NK-92 (cell line): ENCODE results near the gene BIRC7.
A peak's percentile ranks its signal among the peaks of the same experiment; 100 is the strongest.
"Not testable (repeated sequence)": the region's sequence is repeated elsewhere in the genome, so short reads cannot be mapped to it uniquely, and the experiment has no call there.

ENCODE experiments used
- DNase-seq: peaks from one replicate; lab custom pipeline; 2025; ENCODE audit not compliant: unreplicated experiment; lab: John Stamatoyannopoulos, UW

Gene BIRC7

DNA sequence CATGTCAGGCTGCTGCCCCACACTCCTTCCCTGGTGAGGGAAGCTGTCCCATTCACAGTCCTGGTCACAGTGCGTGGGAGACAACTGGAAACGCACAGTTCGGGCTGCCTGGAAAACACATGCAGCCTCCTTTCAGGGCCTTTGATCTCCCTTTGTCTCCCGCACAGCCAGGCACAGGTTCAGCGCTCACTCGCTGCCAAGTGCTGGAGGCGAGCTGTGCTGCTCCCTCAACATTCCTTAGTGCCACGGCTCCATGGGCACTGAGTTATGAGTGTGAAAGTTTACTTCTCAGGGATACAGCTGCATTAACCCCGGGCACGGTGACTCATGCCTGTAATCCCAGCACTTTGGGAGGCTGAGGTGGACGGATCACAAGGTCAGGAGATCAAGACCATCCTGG, 28.8 kb upstream of the BIRC7 start:
- no peak for DNase-seq

GRCh38 chr20:63208346-63208909, 27.3 kb upstream of the BIRC7 start:
- DNase-seq = no peak

DNA sequence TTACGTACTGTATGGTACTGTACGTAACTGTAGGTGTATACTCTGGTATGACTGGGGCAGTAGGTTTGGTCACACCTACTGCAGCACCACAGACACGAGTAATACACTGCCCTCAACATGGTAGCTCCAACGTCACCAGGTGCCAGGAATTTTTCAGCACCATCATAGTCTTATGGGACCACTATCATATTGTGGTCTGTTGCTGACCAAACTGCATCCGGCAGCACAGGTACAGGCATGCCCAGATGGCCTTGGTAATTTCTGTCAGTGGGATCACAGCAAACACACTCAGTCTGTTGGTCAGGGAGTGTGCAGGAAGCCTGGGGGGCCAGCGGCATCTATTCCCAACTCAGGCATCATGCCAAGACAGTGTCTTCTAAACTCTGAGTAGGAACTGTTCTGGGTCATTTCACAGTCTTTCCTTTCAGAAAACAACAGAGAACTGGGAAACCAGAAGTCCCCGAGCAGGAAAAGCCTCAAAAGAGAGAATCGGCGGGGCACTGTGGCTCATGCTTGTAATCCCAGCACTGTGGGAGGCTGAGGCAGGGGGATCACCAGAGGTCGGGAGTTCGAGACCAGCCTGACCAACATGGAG, 25.6 kb upstream of the BIRC7 start:
- DNase-seq = no peak

- no peak for DNase-seq
These were observed 23.3 kb upstream of the BIRC7 start for GRCh38 chr20:63212393-63212730.

DNA sequence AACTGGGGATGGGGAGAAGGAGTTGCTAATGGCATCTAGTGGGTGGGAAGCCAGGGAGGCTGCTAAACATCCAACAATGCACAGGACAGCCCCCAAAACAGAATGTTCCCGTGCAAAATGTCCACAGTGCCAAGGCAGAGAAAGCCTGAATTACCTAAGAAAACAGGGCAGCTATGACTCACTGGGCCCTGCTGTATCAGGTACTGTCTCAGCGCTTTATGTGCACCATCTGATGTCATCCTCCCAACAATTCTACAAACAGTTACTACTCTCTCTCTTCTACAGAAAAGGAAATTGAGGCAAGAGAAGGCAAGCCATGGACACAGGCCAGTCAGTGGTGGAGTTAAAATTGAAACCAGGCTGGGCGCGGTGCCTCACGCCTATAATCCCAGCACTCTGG, 22.9 kb upstream of the BIRC7 start:
- DNase-seq = no peak

- no peak for DNase-seq
These were observed 21.2 kb upstream of the BIRC7 start for GRCh38 chr20:63214514-63214913.

- DNase-seq = no peak
These were observed 20.3 kb upstream of the BIRC7 start for GRCh38 chr20:63215101-63216040.

GRCh38 chr20:63216041-63216848, 19.5 kb upstream of the BIRC7 start, which contains the start of gene YTHDF1:
Gene YTHDF1 (minus strand): TSS chr20:63216131. CDS start chr20:63215892, 239 bp downstream.
- peak; percentile 56 for DNase-seq

DNA sequence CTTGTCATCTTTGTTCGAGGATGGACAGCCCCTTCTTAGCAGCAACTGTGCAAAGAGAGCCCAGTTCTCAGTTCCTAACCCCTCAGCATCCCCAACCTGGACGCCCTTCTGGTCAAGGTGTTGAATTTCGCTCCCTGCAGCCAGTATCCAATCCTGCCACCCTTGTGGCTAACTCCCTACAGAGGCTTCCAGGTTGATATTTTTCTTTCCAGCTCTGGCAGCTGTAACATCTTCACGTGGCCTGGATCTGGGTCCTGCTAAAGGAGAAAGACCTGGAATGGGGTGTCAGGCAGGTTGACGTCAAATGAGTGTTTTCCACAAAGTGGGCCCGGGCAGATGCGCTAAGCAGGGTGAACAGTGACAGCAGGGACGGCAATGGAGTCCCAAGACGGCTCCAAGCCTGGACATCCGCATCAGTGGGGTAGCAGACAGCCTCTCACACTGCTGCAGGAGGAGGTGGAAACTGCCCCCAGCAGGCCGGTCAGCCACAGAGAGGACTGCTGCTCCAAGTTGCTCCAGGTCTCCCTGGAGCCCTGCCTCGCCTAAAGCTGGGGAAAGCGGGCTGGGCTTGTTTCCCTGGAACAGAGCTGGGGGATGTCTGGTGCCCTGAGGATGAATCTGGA, 18.7 kb upstream of the BIRC7 start:
- DNase-seq = no peak

GRCh38 chr20:63217706-63218105, 18.0 kb upstream of the BIRC7 start:
- no peak for DNase-seq

DNA sequence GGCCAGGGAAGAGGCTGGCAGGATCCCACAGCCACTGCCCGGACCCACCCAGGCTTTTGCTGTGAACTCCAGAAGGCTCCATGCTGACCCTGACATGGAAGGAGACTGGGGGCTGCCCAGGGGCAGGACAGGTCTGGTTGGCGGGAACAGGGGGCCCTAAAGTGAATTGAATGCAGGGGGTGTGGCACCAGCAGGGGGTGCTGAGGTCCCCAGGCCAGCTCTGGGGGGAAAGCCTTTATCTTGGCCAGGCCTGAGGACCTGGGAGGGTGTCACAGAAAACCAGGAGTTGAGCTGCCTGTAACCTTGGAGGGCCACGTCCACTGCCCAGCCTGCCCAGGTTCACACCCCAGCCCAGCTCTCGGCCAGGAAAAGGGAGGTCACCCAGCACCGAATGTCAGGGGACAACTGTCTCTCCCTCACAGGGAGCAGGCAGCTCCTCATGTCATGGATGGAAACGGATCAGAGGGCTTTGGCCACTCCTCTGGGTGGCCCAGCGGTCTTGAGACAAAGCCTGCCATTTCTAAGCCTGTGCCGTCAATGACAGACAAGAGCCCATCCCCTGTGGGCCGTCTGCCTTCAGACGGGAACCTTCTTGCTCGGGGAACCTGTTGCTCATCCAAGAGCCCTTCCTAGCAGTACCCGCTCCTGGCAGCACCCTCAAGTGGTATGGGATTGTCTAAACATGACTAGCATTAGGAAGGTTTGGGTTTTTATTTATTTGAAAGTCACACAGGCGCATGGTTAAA, 16.8 kb upstream of the BIRC7 start:
- no peak for DNase-seq

GRCh38 chr20:63219447-63219821, 16.3 kb upstream of the BIRC7 start:
- no peak for DNase-seq

GRCh38 chr20:63219866-63220521, 15.7 kb upstream of the BIRC7 start:
- no peak for DNase-seq

GRCh38 chr20:63220696-63221399, 14.9 kb upstream of the BIRC7 start:
- no peak for DNase-seq

GRCh38 chr20:63221400-63222053, 14.2 kb upstream of the BIRC7 start:
- DNase-seq = not testable (repeated sequence)

- no peak for DNase-seq
These were observed 13.2 kb upstream of the BIRC7 start for GRCh38 chr20:63222541-63222940.

GRCh38 chr20:63223121-63223825, 12.4 kb upstream of the BIRC7 start:
- no peak for DNase-seq

DNA sequence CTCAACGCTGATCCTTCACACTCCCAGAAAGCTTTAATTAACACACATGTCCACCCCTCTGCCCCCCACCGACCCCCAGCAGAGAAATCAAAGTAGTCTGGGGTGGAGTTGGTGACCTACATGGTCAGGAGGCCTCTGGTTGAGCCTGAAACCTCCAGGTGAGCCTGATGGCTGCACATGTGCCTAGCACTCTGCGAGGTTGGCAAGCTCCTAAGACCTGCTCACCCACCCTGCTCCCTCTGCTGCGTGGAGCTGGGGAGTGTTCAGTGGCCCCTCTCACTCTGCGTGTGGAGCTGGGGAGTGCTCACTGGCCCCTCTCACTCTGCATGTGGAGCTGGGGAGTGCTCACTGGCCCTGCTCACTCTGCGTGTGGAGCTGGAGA, 11.9 kb upstream of the BIRC7 start:
- DNase-seq = no peak
